ENCODE data around the gene SLC12A3.

SLC12A3 gene

DNA sequence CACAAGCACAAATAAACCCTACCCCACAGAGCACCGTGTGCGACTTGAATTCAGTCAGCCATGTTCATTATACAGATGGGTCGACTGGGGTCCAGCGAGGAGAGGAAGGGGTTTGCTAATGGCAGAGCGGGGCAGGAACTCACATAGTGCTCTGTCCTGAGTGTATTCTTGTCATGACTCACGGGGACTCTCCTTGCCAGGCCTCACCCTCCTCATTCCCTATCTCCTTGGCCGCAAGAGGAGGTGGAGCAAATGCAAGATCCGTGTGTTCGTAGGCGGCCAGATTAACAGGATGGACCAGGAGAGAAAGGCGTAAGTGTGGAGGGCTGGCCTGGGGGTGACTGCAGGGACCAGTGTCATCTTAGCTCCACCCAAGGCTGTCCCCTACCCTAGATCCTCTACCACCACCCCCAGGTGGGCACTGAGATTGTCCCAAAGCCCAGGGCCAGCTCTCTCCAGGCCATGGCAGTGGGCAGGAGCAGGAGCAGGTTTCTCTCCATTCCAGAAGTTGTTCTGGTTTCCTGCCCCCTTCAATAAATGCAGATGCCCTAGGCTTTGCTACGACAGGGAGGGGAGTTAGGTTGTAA is 29.4 kb downstream of the SLC12A3 start:
- no peak for DNase-seq (ENCODE audit: low read depth)

DNA sequence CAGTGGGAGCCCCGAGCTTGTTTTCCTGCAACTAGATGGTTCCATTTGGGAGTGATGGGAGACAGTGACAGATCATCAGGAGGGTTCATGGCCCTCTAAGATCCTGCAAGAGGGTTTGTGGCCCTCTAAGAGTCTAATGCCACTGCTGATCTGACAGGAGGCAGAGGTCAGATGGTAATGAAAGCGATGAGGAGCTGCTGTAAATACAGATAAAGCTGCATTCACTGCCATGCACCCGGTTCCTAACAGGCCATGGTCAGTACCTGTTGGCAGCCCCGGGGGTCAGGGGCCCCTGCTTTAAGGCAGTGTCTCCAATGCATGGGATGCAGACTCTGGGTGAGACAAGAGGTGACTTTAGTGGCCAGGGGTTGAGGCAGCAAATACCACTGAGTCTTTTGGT is 30.8 kb downstream of the SLC12A3 start:
- no peak for DNase-seq (ENCODE audit: low read depth)

DNA sequence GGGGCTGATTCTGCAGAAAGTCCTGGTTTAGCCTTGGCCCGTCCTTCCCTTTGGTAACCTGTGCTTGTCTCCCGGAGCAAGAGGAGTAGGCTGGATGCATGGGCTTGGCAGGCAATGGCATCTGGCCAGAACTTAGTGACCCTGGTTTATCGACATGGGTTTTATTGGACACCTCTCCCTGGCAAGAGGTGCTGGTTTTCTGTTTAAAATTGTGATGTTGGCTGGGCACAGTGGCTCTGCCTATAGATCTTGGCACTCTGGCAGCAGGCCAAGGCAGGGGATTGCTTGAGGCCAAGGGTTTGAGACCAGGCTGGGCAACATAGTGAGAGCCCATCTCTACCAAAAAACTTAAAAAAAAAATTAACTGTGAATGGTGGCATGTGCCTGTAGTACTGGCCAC is 31.2 kb downstream of the SLC12A3 start:
- no peak for DNase-seq (ENCODE audit: low read depth)

DNA sequence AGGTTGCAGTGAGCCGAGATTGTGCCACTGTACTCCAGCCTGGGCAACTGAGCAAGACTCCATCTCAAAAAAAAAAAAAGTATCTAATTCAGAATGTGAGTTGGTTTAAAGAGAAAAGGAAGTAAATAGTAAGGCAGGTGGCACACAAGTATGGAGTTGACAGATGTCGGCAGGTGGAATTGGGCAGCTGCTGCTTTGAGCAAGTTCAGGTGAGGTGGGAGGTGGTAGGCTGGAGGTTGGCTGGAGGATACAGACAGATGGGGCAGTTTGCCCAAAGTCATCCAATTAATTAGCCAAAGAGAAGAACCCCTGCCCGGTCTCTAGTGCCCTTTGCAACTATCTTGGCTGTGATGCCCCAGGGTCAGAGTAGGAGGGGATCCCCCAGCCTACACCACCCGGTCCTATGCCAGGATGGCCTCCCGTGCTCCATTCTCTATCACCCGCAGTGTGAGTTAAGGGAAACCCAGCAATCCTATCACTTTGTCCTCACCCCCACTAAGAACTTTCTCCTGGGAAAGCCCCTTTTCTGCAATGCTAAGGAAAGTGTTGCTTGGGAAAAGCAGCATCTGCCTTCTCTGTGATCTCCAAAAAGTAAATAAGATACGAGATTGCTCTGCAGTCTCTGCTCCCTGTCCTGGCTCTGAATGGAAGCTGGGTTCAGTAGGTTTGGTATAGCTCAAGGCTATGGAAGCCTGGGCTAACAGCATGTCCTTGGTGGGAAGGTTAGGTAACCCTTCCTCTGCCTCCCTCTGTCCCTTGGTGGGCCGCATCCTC is 32.2 kb downstream of the SLC12A3 start:
- DNase-seq (ENCODE audit: low read depth), result no peak

DNA sequence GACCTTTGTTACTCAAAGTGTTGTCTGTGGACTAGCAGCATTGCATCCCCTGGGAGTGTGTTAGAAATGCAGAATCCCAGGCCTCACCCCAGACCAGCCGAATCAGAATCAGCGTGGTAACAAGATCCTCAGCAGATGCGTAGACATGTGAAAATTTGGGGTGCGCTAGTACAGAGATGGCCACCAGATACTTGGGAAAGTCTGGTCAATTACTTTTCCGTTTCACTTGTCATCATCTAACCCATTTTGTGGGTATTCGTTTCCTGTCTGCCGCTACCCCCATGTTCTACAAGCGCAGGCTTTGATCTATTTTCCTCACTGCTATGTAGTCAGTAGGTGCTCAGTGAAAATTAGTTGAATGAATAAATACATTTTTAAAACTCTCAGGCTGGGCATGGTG is 33.8 kb downstream of the SLC12A3 start:
- no peak for DNase-seq (ENCODE audit: low read depth)

DNA sequence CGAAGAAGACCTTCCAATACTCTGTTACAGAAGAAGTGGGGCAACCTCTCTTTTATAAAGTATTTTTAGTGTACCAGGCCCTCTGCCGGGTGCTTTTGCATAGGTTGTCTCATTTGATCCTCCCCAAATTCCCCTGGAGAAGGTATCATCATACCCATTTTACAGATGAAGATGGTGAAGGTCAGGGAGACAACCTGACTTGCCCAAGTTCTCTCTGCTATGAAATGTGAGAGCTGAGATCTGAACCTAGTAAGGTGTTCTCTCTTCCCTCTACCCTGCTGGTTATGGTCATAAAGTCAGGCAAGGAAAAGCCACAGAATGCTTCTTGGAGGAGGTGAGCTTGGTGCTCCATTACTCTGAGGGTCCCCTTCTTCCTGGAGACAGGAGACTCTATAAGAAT is 38.9 kb downstream of the SLC12A3 start:
- no peak for DNase-seq (ENCODE audit: low read depth)

DNA sequence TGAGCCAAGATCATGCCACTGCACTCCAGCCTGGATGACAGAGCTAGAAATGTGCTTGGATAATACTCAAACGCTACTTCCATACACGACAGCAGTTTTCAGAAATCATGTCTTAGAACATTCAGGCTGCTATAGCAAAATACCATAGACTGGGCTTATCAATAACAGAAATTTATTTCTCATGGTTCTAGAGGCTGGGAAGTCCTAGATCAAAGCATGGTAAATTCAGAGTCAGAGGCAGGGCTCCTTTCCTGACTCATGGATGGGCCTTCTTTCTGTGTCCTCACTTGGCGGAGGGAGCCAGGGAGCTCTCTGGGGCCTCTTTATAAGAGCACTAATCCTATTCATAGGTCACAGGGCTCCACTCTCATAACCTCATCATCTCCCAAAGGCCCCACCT is 42.4 kb downstream of the SLC12A3 start:
- no peak for DNase-seq (ENCODE audit: low read depth)

DNA sequence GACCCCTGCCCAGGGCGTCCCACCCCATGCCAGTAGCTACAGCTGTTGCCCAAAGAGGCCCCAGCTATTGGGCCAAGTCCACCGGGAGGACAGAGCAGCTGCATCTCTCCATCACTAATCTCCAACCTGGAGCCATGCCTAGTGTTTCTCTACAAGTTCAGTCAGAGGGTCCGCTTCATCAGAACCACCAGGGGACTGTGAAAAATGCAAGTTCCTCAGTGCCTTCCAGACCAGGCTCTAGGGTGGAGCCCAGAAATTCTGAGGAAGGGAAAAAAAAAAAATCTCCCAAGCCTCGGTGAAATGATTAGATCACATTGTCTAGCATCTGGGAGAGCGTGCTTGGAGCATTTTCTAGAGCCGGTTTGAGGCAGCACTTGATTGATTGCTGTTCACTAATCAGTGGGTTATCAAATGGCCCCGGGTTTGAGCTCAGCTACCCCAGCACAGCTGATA is 44.5 kb downstream of the SLC12A3 start:
- DNase-seq (ENCODE audit: low read depth), result no peak

DNA sequence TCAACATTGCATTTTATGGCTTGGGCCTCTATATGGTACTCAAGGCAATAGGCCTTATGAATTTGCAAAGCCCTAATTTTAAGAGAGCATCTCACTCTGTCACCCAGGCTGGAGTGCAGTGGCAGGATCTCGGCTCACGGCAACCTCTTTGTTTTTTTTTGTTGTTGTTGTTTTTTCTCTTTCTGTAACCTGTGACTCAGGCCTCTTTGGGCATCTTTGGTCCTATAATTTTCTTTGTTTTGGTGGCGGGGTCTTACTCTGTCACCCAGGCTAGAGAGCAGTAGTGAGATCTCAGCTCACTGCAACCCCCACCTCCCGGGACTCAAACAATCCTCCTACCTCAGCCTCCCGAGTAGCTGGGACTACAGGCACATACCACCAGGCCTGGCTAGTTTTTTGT is 45.1 kb downstream of the SLC12A3 start:
- no peak for DNase-seq (ENCODE audit: low read depth)

DNA sequence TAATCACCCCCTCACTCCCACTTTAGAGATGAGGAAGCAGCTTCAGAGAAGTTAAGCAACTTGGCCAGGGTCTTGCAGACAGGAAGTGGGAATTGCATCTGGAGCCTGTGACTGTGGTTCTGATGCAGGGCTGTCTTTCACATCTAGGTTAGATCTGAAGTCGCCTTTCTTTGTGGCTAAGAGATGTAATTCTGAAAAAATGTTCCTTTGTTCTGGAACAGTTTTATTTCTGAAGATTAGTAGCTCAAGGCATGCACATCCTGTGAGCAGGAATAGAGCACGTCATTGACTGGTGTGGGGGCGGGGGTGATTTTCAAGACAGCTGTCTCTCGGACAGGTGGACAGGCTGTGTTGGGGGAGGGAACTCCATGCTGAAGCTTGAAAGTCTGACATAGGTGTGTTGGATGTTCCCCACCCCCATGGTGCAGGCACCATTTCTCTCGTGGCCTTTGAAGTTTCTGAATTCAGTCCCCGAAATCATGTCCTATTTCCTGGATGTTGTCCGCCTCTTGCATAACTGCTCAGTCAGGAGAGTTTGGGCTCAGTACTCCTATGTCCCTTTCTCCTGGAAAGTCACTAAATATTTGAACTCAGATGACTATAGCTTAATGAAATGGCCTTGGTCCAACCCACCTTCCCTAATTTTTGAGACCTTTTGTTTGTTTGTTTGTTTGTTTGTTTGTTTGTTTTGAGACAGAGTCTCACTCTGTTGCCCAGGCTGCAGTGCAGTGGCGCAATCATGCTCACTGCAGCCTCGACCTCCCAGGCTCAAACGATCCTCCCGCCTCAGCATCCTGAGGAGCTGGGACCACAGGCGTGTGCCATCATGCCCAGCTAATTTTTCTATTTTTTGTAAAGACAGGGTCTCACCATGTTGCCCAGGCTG is 45.9 kb downstream of the SLC12A3 start:
- DNase-seq (ENCODE audit: low read depth), result peak; percentile 42

DNA sequence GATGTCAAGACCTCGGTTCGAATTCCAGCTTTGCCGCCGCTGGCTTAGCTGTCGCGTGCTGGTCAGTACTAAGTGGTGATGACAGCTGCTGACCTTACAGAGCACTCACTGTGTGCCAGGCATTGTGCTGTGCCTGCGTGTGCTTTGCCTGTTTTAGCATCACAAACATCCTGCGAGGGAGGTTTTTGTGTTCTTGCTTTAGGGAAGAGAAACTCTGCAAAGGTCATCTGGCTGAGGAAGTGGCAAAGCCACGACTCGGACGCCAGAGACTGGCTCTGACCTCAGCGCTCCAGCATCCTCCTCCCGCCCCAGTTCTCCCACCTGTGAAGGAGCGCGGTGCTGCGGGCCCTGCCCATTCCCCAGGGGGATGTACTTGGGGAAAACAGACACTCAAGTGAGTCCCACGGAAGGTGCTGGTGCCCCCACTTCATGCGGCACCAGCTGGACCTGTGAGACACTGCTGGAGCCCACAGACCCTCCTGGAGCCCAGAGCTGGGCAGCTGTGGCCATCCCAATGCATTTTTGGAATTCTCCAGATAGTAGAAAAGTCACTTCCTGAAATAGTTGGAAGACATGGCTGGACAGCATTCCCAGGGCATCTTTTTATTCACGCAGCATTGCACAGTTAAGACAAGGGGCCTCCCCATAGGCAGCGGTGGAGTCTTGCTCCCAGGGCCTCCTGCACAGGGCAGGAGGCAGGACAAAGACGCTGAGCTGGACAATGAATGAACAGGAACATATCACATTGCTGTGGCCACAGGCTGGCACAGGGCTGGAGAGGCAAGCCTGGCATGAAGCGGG is 47.0 kb downstream of the SLC12A3 start:
- DNase-seq (ENCODE audit: low read depth), result no peak

DNA sequence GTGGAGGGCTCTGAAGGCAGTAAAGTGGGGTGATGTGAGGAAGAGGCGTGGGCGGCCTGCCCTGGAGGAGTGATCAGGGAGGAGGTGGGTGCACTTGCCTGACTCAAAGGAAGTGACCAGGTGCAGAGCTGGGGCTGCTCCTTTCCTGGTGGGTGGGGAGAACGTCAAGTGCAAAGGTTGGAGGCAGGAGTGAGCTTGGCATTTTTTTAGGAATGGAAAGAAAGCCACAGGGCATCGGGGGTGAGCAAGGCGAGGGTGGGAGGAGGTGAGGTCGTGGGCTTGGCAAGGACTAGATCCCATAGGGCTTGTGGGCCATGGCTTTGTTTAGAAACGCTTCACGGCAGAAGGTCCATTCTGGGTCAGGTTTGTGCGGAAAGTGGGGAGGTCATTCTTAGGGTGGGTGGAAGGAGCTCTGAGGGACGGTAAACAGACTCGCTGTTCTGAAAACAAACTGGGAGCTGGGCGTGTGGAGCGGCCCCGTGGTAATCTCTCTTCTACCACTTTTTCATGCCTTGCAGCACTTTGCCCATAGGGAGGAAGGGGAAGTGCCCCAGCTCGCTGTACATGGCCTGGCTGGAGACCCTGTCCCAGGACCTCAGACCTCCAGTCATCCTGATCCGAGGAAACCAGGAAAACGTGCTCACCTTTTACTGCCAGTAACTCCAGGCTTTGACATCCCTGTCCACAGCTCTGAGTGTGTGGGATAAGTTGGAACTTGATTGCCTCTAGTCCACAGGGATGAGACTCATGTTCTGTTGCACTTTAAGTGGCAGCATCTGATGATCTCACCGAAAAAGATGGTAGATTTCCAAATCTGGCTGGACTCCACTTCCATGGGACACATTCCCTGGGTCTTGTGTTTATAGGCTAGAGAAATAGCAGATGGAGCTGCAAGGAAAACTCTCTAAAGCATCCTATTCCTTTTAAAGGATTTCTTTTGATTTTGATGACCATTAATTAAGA is 48.0 kb downstream of the SLC12A3 start:
- no peak for DNase-seq (ENCODE audit: low read depth)

DNA sequence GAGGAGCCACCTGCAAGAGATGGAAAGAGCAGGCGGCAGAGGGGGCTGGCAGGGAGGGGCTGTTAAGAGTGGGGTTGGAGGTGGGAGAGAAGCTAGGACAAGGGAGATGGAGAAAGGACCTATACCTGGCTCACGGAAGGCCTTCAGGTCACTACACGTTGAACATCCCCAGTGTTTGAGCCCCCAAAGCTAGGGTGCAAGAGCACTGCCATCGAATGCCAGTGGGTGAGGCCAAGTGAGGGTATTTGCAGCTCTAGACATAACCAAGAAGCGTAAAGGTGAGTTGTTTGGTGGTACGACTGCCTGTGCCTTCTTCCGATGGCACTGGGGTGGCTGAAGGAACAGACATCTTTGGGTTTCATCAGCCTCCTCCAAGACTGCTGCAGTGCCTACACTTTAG is 49.9 kb downstream of the SLC12A3 start:
- DNase-seq (ENCODE audit: low read depth), result no peak

DNA sequence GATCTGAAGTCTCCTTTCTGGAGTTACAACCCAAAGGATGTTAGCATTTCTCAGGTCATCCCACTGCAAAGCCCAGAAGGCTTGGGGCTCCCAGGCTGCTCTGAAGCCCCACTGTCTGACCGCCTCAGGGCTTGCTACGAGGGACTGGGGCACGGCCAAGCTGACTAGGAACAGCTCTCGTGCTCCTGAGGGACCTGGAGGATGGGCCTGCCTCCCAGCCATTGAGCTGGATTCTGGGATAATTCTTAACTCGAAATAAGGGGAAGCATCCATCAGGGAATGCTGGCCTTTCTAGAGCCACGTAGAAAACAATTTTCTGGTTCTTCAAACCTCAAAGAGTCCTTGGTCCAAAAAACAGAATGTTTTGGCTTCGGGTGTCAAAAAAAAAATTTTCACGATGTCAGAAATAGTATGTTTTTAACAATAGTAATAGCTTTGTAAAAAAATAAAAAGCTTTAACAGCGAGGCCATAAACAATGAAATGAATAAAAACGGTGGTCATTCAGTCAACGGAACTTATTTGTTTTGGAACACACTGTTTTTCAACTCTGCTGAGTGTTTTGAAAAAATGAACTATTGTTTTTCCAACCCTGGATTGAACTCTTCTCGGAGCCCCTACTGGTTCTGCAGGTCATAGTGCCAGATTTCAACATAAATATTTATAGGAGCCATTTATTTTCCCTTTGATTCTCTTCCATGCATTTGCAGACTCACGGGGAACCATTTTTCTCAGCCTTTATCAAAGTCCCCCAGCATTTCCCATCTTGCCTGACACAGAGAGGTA is 50.5 kb downstream of the SLC12A3 start:
- DNase-seq (ENCODE audit: low read depth), result no peak

DNA sequence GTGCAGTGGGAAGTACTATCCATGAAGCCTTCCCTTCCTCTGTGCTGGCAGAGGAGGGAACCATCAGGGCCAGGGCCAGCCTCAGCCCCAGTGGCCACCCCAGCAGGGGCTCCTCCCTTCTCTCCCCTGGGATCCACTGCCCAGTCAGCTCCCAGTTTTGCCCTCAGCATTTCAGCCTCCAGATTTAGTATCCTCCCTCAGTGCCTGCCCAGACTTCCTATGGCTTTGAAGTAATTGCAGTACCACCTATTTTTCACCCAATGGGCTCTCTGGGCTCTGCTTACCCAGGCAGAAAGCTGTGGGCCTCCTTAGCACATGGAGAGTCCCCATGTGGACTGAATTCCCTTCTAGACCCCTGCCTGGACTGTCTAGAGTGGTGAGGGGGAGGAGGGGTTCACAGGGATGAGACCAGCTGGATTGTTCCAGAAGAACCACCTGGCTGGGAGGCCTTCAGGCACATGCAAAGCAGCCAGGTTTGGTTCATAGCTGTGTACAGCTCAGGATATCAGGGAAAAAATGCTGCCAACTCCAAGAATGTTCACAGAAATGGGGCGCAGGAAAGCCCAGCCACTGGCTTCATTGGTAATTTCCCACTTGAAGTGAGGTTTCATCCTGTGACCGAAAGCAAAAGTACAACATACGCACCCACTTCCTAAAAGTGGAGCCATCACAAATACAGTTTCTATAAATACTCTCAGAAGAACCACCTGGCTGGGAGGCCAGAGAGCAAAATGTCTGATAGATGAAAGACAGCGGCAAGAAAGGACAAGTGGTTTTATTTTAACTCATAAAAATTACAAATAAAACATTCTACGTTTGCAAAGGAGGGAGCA is 51.8 kb downstream of the SLC12A3 start:
- no peak for DNase-seq (ENCODE audit: low read depth)

DNA sequence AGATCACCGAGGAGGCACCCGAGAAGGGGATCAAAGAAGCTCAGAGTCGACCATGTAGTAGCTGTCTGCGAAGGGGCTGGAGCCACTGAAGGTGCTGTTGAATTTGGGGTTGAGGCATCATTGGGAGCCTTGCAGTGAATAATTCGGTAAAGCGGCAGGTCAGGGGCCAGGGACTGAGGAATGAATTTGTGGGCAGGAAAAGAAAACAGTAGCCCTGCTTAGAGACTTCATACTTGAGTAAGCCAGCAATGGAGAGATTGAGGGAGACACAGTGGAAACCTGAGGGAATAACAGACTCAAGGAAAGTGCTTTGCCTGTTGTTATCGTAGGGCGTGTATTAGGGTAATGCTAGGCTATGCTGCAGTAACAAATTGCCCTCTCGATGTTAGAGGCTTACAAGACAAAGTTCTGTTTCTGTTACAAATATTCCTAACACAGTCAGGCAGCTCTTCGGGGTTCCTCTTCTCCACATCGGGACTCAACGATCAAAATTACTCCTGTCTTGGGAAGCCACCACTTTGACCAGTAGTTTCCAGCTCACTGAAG is 53.5 kb downstream of the SLC12A3 start:
- DNase-seq (ENCODE audit: low read depth), result no peak

DNA sequence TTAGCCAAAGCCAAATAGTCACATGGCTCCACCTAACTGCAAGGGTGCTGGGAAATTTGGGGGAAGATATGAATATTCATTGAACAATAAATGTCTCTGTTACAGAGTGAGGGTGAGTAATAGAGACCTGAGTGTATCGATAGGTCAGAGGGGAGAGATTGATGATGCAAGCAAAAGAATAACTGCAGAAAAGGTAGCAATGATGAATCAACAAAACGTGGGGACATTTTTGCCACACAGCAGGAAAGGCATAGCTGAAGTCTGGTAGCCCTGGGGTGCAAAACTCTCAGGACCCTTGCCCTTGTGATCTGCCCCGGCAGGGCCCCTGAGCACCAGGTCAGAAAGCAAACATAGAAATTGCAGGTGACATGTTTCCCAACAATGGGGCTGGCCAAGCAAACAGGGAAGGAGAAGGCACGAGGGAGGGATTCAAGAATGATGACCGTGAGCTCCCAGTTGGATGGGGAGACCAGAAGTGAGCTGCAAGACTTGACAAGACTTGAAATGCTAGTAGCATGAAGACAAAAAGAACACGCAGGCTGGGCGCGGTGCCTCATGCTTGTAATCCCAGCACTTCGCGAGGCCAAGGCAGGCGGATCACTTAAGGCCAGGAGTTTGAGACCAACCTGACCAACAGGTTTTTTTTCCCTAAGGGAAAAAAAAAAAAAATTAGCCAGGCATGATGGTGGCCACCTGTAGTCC is 54.2 kb downstream of the SLC12A3 start:
- no peak for DNase-seq (ENCODE audit: low read depth)

DNA sequence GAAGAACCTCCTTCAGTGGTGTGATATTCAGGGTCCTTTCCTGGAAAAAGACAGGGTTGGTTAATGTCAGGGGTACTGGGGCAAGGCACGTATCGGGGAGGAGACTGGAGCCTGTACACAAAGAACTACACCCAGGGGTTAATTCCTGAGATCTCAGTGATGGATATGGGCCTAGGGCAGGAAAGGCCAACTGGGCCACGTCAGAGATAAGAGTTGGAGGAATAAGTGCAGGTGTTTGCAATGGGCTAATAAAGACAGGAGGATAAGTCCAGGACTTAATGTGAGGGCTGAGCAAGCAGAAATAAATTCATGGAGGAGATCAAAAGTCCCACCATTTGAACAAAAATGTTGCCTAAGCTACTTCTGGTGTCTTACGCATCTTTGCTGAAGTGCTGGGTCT is 56.6 kb downstream of the SLC12A3 start:
- no peak for DNase-seq (ENCODE audit: low read depth)
